Hematopoietic multipotent progenitor cell (in vitro differentiated cells): ENCODE measurements around the gene POLD1. TPM values are rescaled to one million over a fixed set of nuclear protein-coding genes. Genes with fewer than 3 reads are reported as not detected.
"Not testable (repeated sequence)": the region's sequence is repeated elsewhere in the genome, so short reads cannot be mapped to it uniquely, and the experiment has no call there.

Experiments
- DNase-seq, 3 donors: peaks; one replicate each; pipeline ENCODE4 v3.0.0-alpha.2; 2011 to 2015; ENCODE audit warnings: low read depth in 2 of 3, low spot score in 2 of 3
- total RNA-seq: library from RNA; depleted of rRNA; stranded (reverse); fragments of >200 nt; gene quantifications from one replicate; pipeline ENCODE4 v1.2.3, GENCODE V29; 2012

POLD1 gene
- total RNA-seq, 1 donor: 85.6 TPM

DNA sequence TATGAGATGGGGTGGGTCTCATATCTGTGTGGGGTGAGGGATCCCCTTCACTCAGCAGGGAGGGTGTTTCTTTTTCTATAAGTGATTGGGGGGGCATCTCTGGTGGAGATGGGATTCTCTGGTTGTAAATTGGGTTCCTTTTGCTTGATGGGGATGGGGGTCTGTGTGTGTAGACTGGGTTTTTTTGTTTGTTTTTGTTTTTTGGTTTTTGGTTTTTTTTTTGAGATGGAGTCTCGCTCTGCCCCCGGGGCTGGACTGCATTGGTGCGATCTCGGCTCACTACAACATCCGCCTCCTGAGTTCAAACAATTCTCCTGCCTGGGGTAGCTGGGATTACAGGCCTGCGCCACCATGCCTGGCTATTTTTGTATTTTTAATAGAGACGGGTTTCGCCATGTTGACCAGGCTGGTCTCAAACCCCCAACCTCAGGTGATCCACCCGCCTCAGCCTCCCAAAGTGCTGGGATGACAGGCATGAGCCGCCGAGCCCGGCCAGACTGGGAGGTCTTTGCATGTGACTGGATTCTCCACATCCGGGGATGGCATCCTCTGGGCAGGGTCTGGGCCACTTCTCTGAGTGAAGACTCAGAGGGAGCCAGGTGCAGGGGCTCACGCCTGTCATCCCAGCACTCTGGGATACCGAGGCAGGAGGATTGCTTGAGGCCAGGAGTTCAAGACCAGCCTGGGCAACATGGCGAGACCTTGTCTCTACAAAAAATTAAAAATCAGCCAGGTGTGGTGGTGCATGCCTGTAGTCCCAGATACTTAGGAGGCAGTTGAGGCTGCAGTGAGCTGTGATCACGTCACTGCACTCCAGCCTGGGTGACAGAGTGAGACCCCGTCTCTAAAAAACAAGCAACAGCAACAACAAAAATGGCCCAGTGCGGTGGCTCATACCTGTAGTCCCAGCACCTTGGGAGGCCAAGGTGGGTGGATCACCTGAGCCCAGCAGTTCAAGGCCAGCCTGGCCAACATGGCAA lies 49.3 kb downstream of the POLD1 start:
- DNase-seq: no peak

GRCh38 chr19:50434525-50434924 lies 50.4 kb downstream of the POLD1 start:
- DNase-seq: no peak

DNA sequence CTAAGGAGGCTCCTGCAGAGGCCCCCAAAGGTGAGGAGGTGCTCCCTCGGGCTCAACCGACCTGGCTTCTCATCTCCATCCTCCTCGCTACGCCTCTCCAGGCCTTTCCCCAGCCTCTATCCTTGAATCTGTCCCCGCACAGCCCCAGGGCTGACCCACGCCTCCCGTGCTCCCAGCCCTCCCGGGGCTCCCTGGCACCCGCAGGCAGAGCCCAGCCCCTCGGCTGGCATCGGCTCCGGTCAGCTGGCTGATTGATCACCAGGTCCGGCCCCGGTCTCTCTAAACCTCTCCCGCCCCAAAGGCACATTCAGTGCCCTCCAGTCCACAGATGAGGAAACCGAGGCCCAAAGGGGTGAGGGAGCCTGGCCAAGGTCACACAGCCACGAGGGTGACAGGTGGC lies 51.1 kb downstream of the POLD1 start:
- DNase-seq: no peak

- no peak for DNase-seq
Observed at GRCh38 chr19:50435627-50436026, 51.5 kb downstream of the POLD1 start.

DNA sequence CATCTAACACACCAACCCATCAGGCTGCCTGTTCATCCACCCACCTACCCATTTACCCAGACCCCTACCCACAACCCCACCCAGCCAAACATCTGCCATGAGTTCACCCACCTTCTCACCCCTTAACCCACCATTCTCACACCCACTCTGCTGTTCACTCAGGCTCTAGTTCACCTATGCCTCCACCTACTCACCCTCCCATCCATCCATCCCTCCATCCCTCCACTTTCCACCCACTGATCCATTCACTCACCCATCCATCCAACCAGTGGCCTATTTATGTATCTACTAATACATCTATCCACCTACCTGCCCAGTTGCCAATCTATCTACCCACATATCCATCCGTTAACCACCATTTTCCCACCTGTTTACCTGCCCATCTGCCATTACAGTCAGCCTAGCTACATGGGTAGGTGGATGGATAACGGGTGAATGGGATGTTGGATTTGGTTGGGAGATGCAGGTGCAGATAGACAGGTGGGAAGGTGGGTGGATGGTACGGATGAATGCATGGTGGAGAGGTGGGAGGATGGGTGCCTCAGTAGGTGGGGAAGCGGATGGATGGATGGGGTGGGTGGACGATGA lies 53.8 kb downstream of the POLD1 start:
- DNase-seq: no peak

DNA sequence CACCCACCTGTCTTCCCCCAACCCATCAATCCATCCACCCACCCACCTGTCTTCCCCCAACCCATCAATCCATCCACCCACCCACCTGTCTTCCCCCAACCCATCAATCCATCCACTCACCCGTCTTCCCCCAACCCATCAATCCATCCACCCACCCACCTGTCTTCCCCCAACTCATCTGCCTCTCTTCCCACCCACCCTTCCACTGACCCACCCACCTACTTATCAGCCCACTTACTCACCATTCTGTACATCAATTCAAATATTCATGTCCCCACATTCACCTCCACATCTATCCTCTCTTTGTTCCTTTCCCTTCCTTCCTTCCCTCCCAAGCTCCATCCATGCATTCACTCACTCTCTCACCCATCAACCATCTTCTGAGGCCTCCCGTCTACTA lies 55.0 kb downstream of the POLD1 start:
- not testable (repeated sequence) for DNase-seq

- DNase-seq: no peak
Observed at GRCh38 chr19:50444059-50444458, 59.9 kb downstream of the POLD1 start.

- DNase-seq: no peak
Observed at GRCh38 chr19:50447053-50447452, 62.9 kb downstream of the POLD1 start.

DNA sequence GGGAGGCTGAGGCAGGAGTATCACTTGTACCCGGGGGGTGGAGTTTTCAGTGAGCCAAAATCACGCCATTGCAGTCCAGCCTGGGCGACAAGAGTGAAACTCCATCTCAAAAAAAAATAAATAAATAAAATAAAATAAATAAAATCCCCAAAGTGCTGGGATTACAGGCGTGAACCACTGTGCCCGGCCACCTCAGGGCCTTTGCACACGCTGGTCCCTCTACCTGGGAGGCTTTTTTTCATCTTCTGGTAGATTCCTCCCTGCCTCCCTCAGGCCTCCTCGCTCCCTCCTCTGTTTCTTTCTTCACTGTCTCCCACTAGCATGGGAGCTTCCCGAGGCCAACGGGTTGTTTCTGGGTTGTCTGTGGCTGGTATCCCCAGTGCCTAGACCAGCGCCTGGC lies 63.6 kb downstream of the POLD1 start:
- no peak for DNase-seq

DNA sequence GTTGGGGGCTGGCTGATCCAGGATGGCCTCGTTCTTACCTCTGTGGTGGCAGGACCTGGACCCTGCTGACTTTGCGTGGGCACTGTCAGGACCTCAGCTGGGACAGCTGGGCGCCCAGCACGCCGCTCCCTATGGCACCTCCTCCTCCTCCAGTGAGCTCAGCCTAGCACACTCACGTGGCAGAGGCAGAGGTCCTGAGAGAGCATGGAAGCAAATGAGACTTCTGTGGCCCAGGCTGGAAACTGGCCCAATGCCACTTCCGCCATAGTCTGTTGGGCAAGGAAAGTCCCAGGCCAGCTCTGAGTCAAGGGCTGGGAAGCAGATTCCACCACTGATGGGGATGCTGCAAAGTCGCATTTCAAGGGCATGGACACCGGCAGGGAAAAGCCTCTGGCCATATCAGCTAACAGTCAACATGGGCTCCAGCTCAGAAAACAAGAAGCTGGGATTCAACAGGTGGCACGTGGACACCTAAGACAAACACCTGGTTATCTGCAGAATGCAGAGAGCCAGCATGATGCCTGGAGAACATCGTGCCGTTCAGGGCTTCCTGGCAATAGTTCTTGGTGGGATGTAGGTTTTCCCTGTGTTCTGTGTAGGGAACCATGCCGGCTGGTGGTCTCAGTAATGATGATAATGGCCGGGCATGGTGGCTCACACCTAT lies 65.2 kb downstream of the POLD1 start:
- DNase-seq: no peak

DNA sequence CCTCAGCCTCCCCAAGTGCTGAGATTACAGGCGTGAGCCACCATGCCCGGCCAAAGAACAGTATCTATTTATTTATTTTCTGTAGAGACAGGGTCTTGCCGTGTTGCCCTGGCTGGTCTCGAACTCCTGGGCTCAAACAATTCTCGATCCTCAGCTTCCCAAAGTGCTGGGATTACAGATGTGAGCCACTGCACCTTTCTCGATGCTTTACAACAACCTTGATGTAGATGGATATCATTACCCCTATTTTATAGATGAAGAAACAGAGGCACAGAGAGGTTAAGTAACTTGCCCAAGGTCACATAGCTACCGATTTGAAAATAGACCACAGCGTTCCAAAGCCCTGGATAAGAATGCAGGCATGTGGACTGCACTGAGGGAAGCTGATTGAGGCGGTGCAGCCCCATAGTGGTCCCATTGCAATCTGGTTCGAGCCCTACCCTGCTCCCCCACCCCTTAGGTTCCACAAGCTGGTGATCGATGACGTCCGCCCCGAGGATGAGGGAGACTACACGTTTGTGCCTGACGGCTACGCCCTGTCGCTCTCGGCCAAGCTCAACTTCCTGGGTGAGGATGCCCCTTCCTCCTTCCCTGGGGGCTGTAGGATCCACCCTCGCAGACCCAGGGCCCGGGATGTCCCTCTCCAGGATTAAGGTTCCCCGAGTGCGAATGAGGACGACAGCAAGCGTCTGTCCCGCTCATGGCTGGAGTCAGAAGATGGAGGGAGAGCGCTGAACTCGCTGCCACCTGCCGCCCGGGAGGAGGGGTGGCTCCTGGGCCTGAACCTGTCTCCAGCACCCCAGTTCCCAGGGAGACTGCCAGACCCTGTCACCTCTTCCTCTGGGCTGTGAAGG lies 66.4 kb downstream of the POLD1 start:
- no peak for DNase-seq

DNA sequence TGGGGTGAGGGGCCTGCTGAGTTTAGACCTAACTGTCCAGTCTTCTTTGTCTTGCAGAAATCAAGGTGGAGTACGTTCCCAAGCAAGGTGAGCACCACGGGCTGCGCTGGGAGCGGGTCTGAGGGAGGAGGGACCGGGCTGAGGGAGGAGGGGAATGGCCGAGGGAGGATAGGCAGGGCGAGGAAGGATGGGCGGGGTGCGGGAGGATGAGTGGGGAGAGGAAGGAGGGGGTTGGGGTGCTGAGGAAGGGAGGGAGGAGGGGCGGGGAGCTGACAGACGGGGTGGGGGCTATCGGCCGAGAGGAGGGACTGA lies 67.0 kb downstream of the POLD1 start:
- DNase-seq: no peak

DNA sequence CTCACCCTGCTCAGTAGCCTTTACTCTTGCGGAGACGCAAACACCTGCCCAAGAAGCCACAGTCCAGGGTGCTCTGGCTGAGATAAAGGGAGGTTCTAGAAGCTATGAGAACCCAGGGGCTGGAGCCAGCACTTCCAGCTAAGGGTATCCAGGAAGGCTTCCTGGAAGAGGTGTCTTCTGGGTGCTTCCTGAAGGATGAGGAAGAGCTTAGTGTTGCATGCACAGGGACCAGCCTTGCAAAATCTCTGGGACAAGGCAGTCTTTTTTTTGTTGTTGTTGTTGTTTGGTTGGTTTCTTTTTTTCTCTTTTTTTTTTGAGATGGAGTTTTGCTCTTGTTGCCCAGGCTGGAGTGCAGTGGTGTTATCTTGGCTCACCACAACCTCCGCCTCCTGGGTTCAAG lies 69.1 kb downstream of the POLD1 start:
- no peak for DNase-seq

- no peak for DNase-seq
Observed at GRCh38 chr19:50455992-50456391, 71.8 kb downstream of the POLD1 start.

- no peak for DNase-seq
Observed at GRCh38 chr19:50457300-50457699, 73.2 kb downstream of the POLD1 start.

GRCh38 chr19:50458396-50459066 lies 74.4 kb downstream of the POLD1 start:
- no peak for DNase-seq

DNA sequence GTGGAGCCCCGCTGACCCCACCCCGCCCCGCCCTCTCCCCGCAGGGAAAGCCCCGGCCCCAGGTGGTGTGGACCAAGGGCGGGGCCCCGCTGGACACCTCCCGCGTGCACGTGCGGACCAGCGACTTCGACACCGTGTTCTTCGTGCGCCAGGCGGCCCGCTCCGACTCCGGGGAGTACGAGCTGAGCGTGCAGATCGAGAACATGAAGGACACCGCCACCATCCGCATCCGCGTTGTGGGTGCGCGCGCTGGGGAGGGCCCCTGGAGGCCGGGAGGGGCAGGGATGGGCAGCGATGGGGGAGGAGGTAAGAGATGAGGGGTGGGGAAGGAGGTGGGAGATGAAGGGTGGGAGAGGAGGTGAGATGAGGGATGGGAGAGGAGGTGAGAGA lies 74.9 kb downstream of the POLD1 start:
- DNase-seq: no peak

DNA sequence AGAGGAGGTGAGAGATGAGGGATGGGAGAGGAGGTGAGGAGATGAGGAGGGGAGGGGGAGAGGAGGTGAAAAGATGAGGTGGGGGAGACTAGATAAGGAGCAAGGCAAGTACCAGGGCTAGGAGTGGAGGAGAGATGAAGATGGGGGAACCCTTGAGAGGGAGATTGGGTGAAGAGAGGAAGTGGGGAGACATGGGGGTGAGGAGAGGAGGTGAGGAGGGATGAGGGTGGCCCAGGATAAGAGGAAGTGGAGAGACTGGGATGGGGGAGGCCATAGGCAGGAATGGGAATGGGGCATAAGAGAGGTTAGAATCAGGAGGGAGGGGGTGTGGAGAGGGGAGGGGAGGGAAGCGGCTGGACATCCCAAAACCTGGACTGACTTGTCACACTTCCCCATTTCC lies 75.5 kb downstream of the POLD1 start:
- DNase-seq: no peak

DNA sequence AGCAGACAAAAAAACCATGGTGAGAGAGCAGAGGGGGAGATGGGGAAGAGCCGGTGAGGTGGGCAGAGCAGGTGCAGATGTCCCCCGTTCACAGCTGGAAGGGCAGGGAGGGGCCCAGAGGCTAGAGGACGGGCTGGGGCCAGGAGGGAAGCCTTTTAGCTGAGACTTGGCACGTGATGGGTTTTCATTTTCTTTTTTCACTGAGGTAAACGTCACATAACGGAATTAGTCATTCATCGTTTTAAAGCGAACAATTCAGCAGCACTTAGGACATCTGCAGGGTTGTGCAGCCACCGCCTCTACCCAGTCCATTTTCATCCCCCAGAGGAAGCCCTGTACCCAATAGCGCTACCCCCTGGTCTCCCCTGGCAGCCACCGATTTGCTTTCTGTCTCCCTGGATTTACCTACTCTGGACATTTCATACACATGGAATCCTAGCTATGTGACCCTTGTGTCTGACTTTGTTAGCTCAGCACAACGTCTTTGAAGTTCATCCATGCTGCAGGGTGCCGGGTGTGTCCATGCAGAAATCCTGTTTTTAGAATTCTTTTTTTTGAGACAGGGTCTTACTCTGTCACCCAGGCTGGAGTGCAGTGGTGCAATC lies 76.1 kb downstream of the POLD1 start:
- peak in 2 of 3 donors; percentile 25 to 29 for DNase-seq
